ENCODE data around the gene CYTL1.

DNA sequence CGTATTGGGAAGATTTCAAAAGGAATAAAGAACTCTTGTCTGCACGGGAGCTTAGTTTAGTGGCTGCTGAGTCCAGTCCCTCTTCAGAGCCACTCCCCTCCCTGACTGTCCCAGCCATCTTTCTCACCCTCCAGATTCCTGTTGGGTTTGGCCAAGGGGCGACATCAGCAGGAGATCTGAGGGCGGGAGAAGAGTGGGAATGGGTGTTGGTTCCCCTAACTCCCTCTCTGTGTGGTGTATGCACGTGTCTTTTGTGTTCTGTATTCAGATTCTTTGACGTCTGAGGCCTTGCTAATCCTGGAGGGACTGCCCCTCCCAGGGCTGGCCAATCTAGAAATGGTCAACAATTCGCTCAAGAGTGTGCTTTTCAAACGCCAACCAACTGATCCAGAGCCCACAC is 37.4 kb downstream of the CYTL1 start:
- TF ChIP-seq, protein P1, sequence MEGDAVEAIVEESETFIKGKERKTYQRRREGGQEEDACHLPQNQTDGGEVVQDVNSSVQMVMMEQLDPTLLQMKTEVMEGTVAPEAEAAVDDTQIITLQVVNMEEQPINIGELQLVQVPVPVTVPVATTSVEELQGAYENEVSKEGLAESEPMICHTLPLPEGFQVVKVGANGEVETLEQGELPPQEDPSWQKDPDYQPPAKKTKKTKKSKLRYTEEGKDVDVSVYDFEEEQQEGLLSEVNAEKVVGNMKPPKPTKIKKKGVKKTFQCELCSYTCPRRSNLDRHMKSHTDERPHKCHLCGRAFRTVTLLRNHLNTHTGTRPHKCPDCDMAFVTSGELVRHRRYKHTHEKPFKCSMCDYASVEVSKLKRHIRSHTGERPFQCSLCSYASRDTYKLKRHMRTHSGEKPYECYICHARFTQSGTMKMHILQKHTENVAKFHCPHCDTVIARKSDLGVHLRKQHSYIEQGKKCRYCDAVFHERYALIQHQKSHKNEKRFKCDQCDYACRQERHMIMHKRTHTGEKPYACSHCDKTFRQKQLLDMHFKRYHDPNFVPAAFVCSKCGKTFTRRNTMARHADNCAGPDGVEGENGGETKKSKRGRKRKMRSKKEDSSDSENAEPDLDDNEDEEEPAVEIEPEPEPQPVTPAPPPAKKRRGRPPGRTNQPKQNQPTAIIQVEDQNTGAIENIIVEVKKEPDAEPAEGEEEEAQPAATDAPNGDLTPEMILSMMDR (IDR thresholded peaks at IDR 0.05), result no peak
- TF ChIP-seq POLR2A (IDR thresholded peaks at IDR 0.05), result no peak

Measured in body of pancreas (tissue), 4 donors.